B cell (primary cell): ENCODE measurements around the gene USE1. TPM values are rescaled to one million over a fixed set of nuclear protein-coding genes. Genes with fewer than 3 reads are reported as not detected.

Experiments
- ATAC-seq: fragments of 200-7000 bp; cut with Tn5 transposase; one replicate; pipeline ENCODE4 v1.10.0; 2021; ENCODE audit warnings: low read depth, mild to moderate bottlenecking, moderate number of reproducible peaks, moderate library complexity
- CTCF ChIA-PET: fragments of 350-600 bp; sonication (Branson Sonifier 250); formaldehyde crosslinking; loops from one replicate; lab custom pipeline; 2021; ENCODE audit warnings: antibody characterized with exemption, inconsistent platforms; lab: Charles Lee
- POLR2A ChIA-PET: fragments of 350-600 bp; sonication (Branson Sonifier 250); formaldehyde crosslinking; loops from one replicate; lab custom pipeline; 2021; ENCODE audit warnings: antibody characterized with exemption; lab: Charles Lee
- DNase-seq: peaks from one replicate; pipeline ENCODE4 v3.0.0; 2013
- H2AFZ ChIP-seq: 2 replicates; pipeline ENCODE4 v1.6.1; 2012; ENCODE audit warnings: mild to moderate bottlenecking, low read depth, low read length; ENCODE audit not compliant: insufficient read depth, poor library complexity, severe bottlenecking
- H3K27ac ChIP-seq, 2 donors: 1 replicate in 1 of 2; 2 replicates in 1 of 2; pipeline ENCODE4 v1.5.1; 2012 to 2013; ENCODE audit warnings: low read length in 2 of 2, mild to moderate bottlenecking in 2 of 2, moderate library complexity in 1 of 2
- H3K27me3 ChIP-seq, 4 experiments: fragments of 200-600 bp in 1 of 4; sonication (generic) in 1 of 4; replicated peaks in 1 of 4; 1 replicate in 2 of 4; 2 replicates in 2 of 4; pipeline versions ENCODE4 v1.6.1 to v1.7.0; 2013 to 2016; ENCODE audit warnings: low read length in 3 of 4, mild to moderate bottlenecking in 2 of 4, mixed read lengths in 1 of 4, moderate library complexity in 1 of 4; ENCODE audit not compliant: insufficient read depth in 4 of 4, control insufficient read depth in 3 of 4; ENCODE audit errors: control extremely low read depth in 1 of 4
- H3K36me3 ChIP-seq, 2 experiments: replicated peaks in 1 of 2; 1 replicate in 1 of 2; 2 replicates in 1 of 2; pipeline versions ENCODE4 v1.6.1 to v1.7.1; 2013; ENCODE audit warnings: low read length in 1 of 2; ENCODE audit not compliant: insufficient read depth in 2 of 2, control insufficient read depth in 1 of 2; ENCODE audit errors: control extremely low read depth in 1 of 2, extremely low read depth in 1 of 2
- H3K4me1 ChIP-seq, 2 donors: fragments of 200-600 bp in 1 of 2; sonication (generic) in 1 of 2; 1 replicate in 1 of 2; 2 replicates in 1 of 2; pipeline versions ENCODE4 v1.5.1 to v1.6.1; 2013 to 2017; ENCODE audit warnings: low read length in 2 of 2; ENCODE audit not compliant: control insufficient read depth in 2 of 2, insufficient read depth in 2 of 2
- H3K4me2 ChIP-seq: replicated peaks from 2 replicates; pipeline ENCODE3; 2012; ENCODE audit warnings: mild to moderate bottlenecking, low read depth, low read length; ENCODE audit not compliant: poor library complexity, severe bottlenecking
- H3K4me3 ChIP-seq, 5 experiments: fragments of 200-600 bp in 1 of 5; sonication (generic) in 1 of 5; 1 replicate in 3 of 5; 2 replicates in 2 of 5; pipeline versions ENCODE4 v1.5.1 to v1.7.0; 2011 to 2016; ENCODE audit warnings: low read length in 4 of 5, mild to moderate bottlenecking in 4 of 5, low read depth in 2 of 5, control low read depth in 1 of 5, moderate library complexity in 1 of 5; ENCODE audit not compliant: insufficient read depth in 1 of 5; ENCODE audit errors: control extremely low read depth in 1 of 5, extremely low read depth in 1 of 5
- H3K79me2 ChIP-seq: fragments of 200-600 bp; sonication (generic); one replicate; pipeline ENCODE4 v1.6.0; 2016; ENCODE audit warnings: low read length; ENCODE audit not compliant: control insufficient read depth, insufficient read depth
- H3K9ac ChIP-seq: fragments of 200-600 bp; sonication (generic); 2 replicates; pipeline ENCODE4 v1.6.1; 2017; ENCODE audit warnings: mild to moderate bottlenecking, low read length, moderate library complexity
- H3K9me3 ChIP-seq, 3 donors: one replicate each; pipeline versions ENCODE4 v1.6.1 to v1.7.1; 2013; ENCODE audit warnings: low read length in 2 of 3; ENCODE audit not compliant: control insufficient read depth in 2 of 3, insufficient read depth in 1 of 3; ENCODE audit errors: control extremely low read depth in 1 of 3
- H4K20me1 ChIP-seq: 2 replicates; pipeline ENCODE4 v1.6.0; 2012; ENCODE audit warnings: mild to moderate bottlenecking, low read length; ENCODE audit not compliant: insufficient read depth, control insufficient read depth, poor library complexity, severe bottlenecking
- H3K27ac Mint-ChIP-seq: one replicate; pipeline ENCODE4 v1.8.0; 2021; ENCODE audit warnings: mixed read lengths
- H3K27me3 Mint-ChIP-seq: one replicate; pipeline ENCODE4 v1.8.0; 2021; ENCODE audit warnings: mixed read lengths
- H3K4me1 Mint-ChIP-seq: one replicate; pipeline ENCODE4 v1.8.0; 2021; ENCODE audit warnings: mixed read lengths
- H3K4me3 Mint-ChIP-seq: one replicate; pipeline ENCODE4 v1.8.0; 2021; ENCODE audit warnings: mixed read lengths
- H3K9me3 Mint-ChIP-seq: one replicate; pipeline ENCODE4 v1.8.0; 2022; ENCODE audit warnings: mixed read lengths; ENCODE audit not compliant: insufficient read depth
- CTCF ChIP-seq: fragments of 200-600 bp; IDR thresholded peaks from one replicate; pipeline ENCODE4 v1.8.0; 2022; ENCODE audit warnings: antibody characterized with exemption, mild to moderate bottlenecking
- EZH2 ChIP-seq: IDR thresholded peaks from 2 replicates; pipeline ENCODE4 v1.6.1; 2012; ENCODE audit warnings: borderline replicate concordance, low read depth, mild to moderate bottlenecking, moderate library complexity, low read length; ENCODE audit not compliant: insufficient read depth, poor library complexity, severe bottlenecking
- WGBS: methylation state at CpG from one replicate; pipeline ENCODE4 v1.1.5; 2013; ENCODE audit warnings: missing lambda C conversion rate; ENCODE audit not compliant: insufficient coverage; 5-methylcytosine and 5-hydroxymethylcytosine counted together
- intact Hi-C: fragments of 100-400 bp; cut with micrococcal nuclease; formaldehyde crosslinking; loops from one replicate; pipeline ENCODE4 v1.10.0; 2022
- polyA plus RNA-seq: library from polyadenylated mRNA; depleted of rRNA; stranded (reverse); fragments of >200 nt; gene quantifications from 2 replicates; pipeline ENCODE4 v1.2.3, GENCODE V29; 2012
- total RNA-seq, 2 donors: library from RNA; stranded (reverse); fragments of 120-200 nt in 1 of 2; gene quantifications; 1 replicate in 1 of 2; 2 replicates in 1 of 2; pipeline versions ENCODE4 v1.2.3 to v1.2.4, GENCODE V29; 2013 to 2022

Gene USE1
- total and polyA plus RNA-seq, 2 donors (not counting 1 experiment from before 2014, with no cell fraction given) = 48.3 to 49.5 TPM

- ATAC-seq (no peak), DNase-seq (no peak)
- H3K27ac Mint-ChIP-seq = no peak overlapping the region
- no peaks in the 10 kb centered on the region for H3K27me3 Mint-ChIP-seq
- Histone ChIP-seq H3K4me3 (no peak overlapping the region), H3K36me3 (peaks cover 4 to 76% of the 10 kb centered on the region in 2 experiments), H3K27me3 (no peaks in the 10 kb centered on the region), H3K9ac (no peak overlapping the region), H3K9me3 (peaks cover 0 to 6% (median 0%) of the 10 kb centered on the region in 3 donors), H3K27ac (no peak overlapping the region), H3K4me2 (no peak overlapping the region), H3K4me1 (peaks cover 0 to 14% of the 10 kb centered on the region in 2 donors), H3K79me2 (no peaks in the 10 kb centered on the region), H2AFZ (no peak overlapping the region), H4K20me1 (no peaks in the 10 kb centered on the region)
- intact Hi-C loops = no loop called here
- H3K9me3 Mint-ChIP-seq = no peaks in the 10 kb centered on the region
- H3K4me3 Mint-ChIP-seq = no peak overlapping the region
- CTCF ChIA-PET = interaction anchor here (1.2 to 3.7 kb wide), 6 partner anchors 23 to 135 kb away, joined by 3 to 19 read pairs (median 4); no protein-coding TSS in a partner anchor
- peaks cover 11% of the 10 kb centered on the region for H3K4me1 Mint-ChIP-seq
- WGBS = 87% methylated on average over 18 of the region's 25 CpGs
- POLR2A ChIA-PET = interaction anchor here (0.6 kb wide), 1 partner anchor 1089 kb away, joined by 3 read pairs; no protein-coding TSS in a partner anchor
- TF ChIP-seq CTCF = no peak
- no peak for TF ChIP-seq EZH2
These were observed 8.2 kb upstream of the USE1 start for GRCh38 chr19:17206736-17207581.
